Heart left ventricle (tissue), 16 donors: ENCODE results near the gene FAM187B. TPM values are rescaled to one million over a fixed set of nuclear protein-coding genes. Genes with fewer than 3 reads are reported as not detected.
A peak's percentile ranks its signal among the peaks of the same experiment; 100 is the strongest.

Experiments
- ATAC-seq, 4 donors: fragments of 200-7000 bp; cut with Tn5 transposase; one replicate each; pipeline ENCODE4 v1.9.1; 2020 to 2022; ENCODE audit warnings: moderate library complexity in 4 of 4, mild to moderate bottlenecking in 3 of 4, moderate number of reproducible peaks in 1 of 4
- DNase-seq, 5 donors: peaks; one replicate each; pipeline ENCODE4 v3.0.0-alpha.2; 2020
- H3K27ac ChIP-seq, 12 donors: fragments of 200-600 bp; sonication (generic) in 4 of 12; one replicate each; pipeline versions ENCODE4 v1.5.0 to v1.8.0; 2016 to 2022; ENCODE audit warnings: mild to moderate bottlenecking in 2 of 12
- H3K27me3 ChIP-seq, 9 donors: fragments of 200-600 bp; sonication (generic) in 2 of 9; one replicate each; pipeline versions ENCODE4 v1.5.1 to v1.8.0; 2016 to 2022; ENCODE audit warnings: mild to moderate bottlenecking in 3 of 9
- H3K36me3 ChIP-seq, 9 donors: fragments of 200-600 bp; sonication (generic) in 2 of 9; one replicate each; pipeline versions ENCODE4 v1.5.0 to v1.8.0; 2018 to 2022; ENCODE audit warnings: mild to moderate bottlenecking in 2 of 9
- H3K4me1 ChIP-seq, 12 donors: fragments of 200-600 bp; sonication (generic) in 4 of 12; one replicate each; pipeline versions ENCODE4 v1.5.0 to v1.8.0; 2016 to 2022; ENCODE audit warnings: mild to moderate bottlenecking in 3 of 12
- H3K4me3 ChIP-seq, 12 donors: fragments of 200-600 bp; sonication (generic) in 4 of 12; one replicate each; pipeline versions ENCODE4 v1.5.0 to v1.8.0; 2017 to 2022; ENCODE audit warnings: mild to moderate bottlenecking in 9 of 12, moderate library complexity in 4 of 12
- H3K9me3 ChIP-seq, 12 donors: fragments of 200-600 bp; sonication (generic) in 4 of 12; one replicate each; pipeline versions ENCODE4 v1.5.0 to v1.8.0; 2016 to 2022; ENCODE audit warnings: mild to moderate bottlenecking in 1 of 12
- POLR2A ChIP-seq, 2 donors: fragments of 450-650 bp; IDR thresholded peaks; one replicate each; pipeline ENCODE4 v1.6.1; 2017; ENCODE audit warnings: antibody characterized with exemption in 2 of 2, mild to moderate bottlenecking in 2 of 2, moderate library complexity in 2 of 2
- WGBS, 4 donors: extraction: QIAGEN DNeasy Blood & Tissue Kit in 2 of 4; methylation state at CpG; one replicate each; pipeline versions ENCODE4 v1.1.5 to v1.1.7; 2013 to 2018; 5-methylcytosine and 5-hydroxymethylcytosine counted together
- intact Hi-C, 10 donors: fragments of 100-400 bp; cut with DNase I; formaldehyde crosslinking; loops; one replicate each; pipeline versions ENCODE4 v1.11.1 to v1.14.2; 2022
- polyA plus RNA-seq, 2 donors: library from polyadenylated mRNA; stranded (reverse); fragments of 200-250 nt; gene quantifications; one replicate each; pipeline ENCODE4 v1.2.3, GENCODE V29; 2013
- total RNA-seq, 9 donors: library from RNA; depleted of rRNA in 2 of 9; stranded (reverse); fragments of >200 nt in 2 of 9; fragmentation: NEBNext Ultra II Directional in 3 of 9; extraction: Animal tissue kit (Norgen Biotek cat#: 25700) in 3 of 9; gene quantifications; one replicate each; pipeline versions ENCODE4 v1.1.0 to v1.2.4, GENCODE V29; 2016 to 2023
- TF ChIP-seq, protein P1 (sequence below), 12 donors: fragments of 200-600 bp; sonication (generic) in 4 of 12; IDR thresholded peaks; one replicate each; pipeline versions ENCODE4 v1.5.0 to v1.8.0; 2018 to 2022; ENCODE audit warnings: antibody characterized with exemption in 12 of 12, mild to moderate bottlenecking in 5 of 12
- donor health status: ischemic (EF 13 %, LVEDD 7.1; RV severe dilation, severe dysfunction).
- donor health status: healthy with polysubstance abuse.
- donor health status: DM: no; HTN: yes; CAD: no.
- donor health status: DM: no; HTN: no; CAD: no.
- donor health status: ischemic (EF 25% LVEDD 6.9; RV normal size, moderate dysfunction).
- donor health status: ischemic (EF 25% LVEDD 5.7; RV mildly dilated, moderate dysfunction).
- donor health status: healthy.
- donor health status: DM: yes; HTN: yes; CAD: no.
- donor health status: ischemic (EF 35%, LVEDD 5.7; RV mildly dilated, moderate dysfunction).
- donor health status: nonischemic (EF 11% LVEDD 7.7; RV severe dilation, severe dysfunction).
- donor health status: DM: yes; HTN: yes; CAD: no.
- donor health status: PGD.
- donor health status: ischemic (EF 29% LVEDD 5.4; RV normal size, mild dysfunction).
- donor health status: nonischemic (EF 23%, LVEDD 6.1; RV moderate dilation, normal function).

Gene FAM187B
- total and polyA plus RNA-seq, 11 donors, result 0.06 TPM; not detected in 10

DNA sequence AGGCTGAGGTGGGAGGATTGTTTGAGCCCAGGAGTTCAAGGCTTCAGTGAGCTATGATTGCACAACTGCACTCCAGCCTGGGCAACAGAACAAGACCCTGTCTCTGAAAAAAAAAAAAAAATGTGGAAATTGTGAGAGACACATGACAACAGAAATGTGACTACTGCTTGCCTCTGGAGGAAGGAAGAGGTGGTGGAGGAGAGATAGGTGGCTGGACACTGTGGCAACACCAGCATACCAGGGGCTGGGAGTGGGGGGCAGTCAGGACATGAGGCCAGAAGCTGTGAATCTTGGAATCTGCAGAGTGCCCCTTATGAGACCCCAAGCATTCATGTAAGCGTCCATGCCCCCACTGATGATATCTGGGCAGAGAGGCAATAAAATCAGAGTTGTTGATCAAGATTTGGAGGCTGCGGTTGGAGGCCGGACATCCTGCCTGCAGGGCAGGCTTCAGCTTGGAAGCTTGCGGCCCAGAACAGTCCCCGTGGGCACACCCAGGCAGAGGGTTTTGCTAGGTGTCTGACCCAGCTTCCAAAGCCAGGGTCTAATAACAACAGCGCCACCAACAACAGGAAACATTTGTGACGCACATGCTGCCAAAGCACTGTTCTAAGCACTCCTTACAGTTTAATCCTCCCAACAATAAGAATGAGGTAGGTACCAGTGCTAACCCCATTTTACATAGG lies 16.9 kb downstream of the FAM187B start:
- Histone ChIP-seq H3K36me3 (no peaks in the 10 kb centered on the region), H3K27me3 (no peaks in the 10 kb centered on the region), H3K9me3 (peaks cover 0 to 3% (median 0%) of the 10 kb centered on the region in 12 donors), H3K4me3 (no peak overlapping the region), H3K4me1 (peaks cover 0 to 64% (median 25%) of the 10 kb centered on the region in 12 donors), H3K27ac (peak overlapping the region in 10 of 12 donors; percentile 17 to 94 (median 39))
- DNase-seq (peak; percentile 51 to 80 (median 55)), ATAC-seq (peak in 3 of 4 donors; percentile 31 to 67 (median 50))
- 50 to 66% (median 59%) methylated on average over 5 to 7 of the region's 7 CpGs for WGBS, 4 donors
- intact Hi-C loops, result no loop called here
- TF ChIP-seq, protein P1, sequence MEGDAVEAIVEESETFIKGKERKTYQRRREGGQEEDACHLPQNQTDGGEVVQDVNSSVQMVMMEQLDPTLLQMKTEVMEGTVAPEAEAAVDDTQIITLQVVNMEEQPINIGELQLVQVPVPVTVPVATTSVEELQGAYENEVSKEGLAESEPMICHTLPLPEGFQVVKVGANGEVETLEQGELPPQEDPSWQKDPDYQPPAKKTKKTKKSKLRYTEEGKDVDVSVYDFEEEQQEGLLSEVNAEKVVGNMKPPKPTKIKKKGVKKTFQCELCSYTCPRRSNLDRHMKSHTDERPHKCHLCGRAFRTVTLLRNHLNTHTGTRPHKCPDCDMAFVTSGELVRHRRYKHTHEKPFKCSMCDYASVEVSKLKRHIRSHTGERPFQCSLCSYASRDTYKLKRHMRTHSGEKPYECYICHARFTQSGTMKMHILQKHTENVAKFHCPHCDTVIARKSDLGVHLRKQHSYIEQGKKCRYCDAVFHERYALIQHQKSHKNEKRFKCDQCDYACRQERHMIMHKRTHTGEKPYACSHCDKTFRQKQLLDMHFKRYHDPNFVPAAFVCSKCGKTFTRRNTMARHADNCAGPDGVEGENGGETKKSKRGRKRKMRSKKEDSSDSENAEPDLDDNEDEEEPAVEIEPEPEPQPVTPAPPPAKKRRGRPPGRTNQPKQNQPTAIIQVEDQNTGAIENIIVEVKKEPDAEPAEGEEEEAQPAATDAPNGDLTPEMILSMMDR (IDR thresholded peaks at IDR 0.05), result no peak
- no peak for TF ChIP-seq POLR2A (IDR thresholded peaks at IDR 0.05)

DNA sequence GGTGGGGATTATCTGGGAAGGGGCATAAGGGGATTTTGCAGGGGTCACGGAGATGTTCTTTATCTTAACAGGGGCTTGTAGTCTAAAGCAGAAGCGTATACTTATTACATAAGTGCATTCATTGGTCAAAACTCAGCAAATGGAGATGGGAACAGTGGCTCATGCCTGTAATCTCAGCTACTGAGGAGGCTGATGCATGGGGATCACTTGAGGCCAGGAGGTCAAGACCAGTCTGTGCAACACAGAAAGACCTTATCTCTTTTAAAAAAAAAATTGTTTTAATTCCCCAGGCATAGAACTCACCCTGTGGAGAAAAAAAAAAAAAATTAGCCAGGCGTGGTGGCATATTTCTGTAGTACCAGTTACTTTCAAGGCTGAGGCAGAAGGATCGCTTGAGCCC lies 18.9 kb downstream of the FAM187B start:
- ATAC-seq (no peak), DNase-seq (no peak)
- Histone ChIP-seq H3K4me3 (no peak overlapping the region), H3K9me3 (peaks cover 0 to 3% (median 0%) of the 10 kb centered on the region in 12 donors), H3K27ac (no peak overlapping the region), H3K36me3 (no peaks in the 10 kb centered on the region), H3K27me3 (no peaks in the 10 kb centered on the region), H3K4me1 (peaks cover 0 to 77% (median 24%) of the 10 kb centered on the region in 12 donors)
- TF ChIP-seq, protein P1 (IDR thresholded peaks at IDR 0.05), result no peak
- no peak for TF ChIP-seq POLR2A (IDR thresholded peaks at IDR 0.05)
- 79 to 85% (median 81%) methylated on average over 4 of the region's 4 CpGs for WGBS, 4 donors
- intact Hi-C loops, result no loop called here

DNA sequence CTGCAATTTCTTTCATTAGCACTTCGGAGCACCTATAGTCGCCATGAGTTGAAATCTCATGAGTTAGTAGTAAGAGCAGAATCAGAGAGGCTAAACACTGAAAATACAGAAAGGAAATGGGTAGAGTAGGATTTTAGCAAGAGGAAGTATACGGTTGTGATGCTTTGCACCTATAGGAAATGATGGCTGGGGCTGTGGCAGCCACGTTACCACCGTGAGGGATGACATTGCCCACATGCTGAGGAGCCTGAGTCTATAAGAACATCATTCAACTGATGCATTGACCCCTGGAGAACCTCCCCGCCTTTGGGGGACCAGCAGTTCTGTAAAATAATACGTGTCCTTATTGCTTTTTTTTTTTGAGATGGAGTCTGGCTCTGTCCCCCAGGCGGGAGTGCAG lies 20.4 kb downstream of the FAM187B start:
- TF ChIP-seq POLR2A (IDR thresholded peaks at IDR 0.05), result no peak
- TF ChIP-seq, protein P1 (IDR thresholded peaks at IDR 0.05), result no peak
- DNase-seq (peak in 1 of 5 donors; percentile 2), ATAC-seq (no peak)
- no peaks in the 10 kb centered on the region for H3K27me3 ChIP-seq
- intact Hi-C loops, result no loop called here
- 90 to 96% (median 92%) methylated on average over 8 of the region's 8 CpGs for WGBS, 4 donors
- H3K9me3 ChIP-seq, result peaks cover 0 to 3% (median 0%) of the 10 kb centered on the region in 12 donors
- no peaks in the 10 kb centered on the region for H3K36me3 ChIP-seq
- no peak overlapping the region for H3K4me3 ChIP-seq
- H3K4me1 ChIP-seq, result peaks cover 0 to 71% (median 10%) of the 10 kb centered on the region in 12 donors
- H3K27ac ChIP-seq, result peak overlapping the region in 1 of 12 donors; percentile 81

DNA sequence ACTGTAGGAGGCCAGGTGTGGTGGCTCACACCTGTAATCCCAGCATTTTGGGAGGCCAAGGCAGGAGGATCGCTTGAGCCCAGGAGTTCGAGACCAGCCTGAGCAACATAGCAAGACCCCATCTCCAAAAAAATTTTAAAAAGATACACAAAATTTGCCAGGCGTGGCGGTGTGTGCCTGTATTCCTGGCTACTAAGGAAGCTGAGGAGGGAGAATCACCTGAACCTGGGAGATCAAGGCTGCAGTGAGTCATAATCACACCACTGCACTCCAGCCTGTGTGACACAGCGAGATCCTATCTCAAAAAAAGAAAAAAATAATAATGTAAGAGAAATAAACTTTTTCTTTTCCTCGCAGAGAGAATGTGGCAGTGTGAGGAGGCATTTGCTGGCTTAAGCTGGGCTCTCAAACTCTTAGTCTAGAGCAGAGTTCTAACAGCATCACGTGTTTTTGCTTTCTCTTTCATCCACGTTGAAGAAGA lies 21.1 kb downstream of the FAM187B start:
- intact Hi-C loops, result no loop called here
- ATAC-seq, result no peak
- TF ChIP-seq, protein P1 (IDR thresholded peaks at IDR 0.05), result no peak
- no peak for TF ChIP-seq POLR2A (IDR thresholded peaks at IDR 0.05)
- peak in 1 of 5 donors; percentile 6 for DNase-seq
- 88 to 93% (median 89%) methylated on average over 8 of the region's 8 CpGs for WGBS, 4 donors
- Histone ChIP-seq H3K4me3 (no peak overlapping the region), H3K27ac (peak overlapping the region in 1 of 12 donors; percentile 81), H3K36me3 (no peaks in the 10 kb centered on the region), H3K4me1 (peaks cover 0 to 64% (median 4%) of the 10 kb centered on the region in 12 donors), H3K9me3 (peaks cover 0 to 3% (median 0%) of the 10 kb centered on the region in 12 donors), H3K27me3 (no peaks in the 10 kb centered on the region)
